A549 (cell line): ENCODE results near the gene LARGE1.

Experiments used
- CHD4 ChIP-seq: fragments of 200-600 bp; sonication (generic); IDR thresholded peaks from 2 replicates; pipeline ENCODE4 v1.6.1; 2016; ENCODE audit warnings: antibody characterized with exemption, mild to moderate bottlenecking, borderline replicate concordance
- ESRRA ChIP-seq: fragments of 150-350 bp; IDR thresholded peaks from 2 replicates; pipeline ENCODE4 v1.6.1; 2014; ENCODE audit warnings: mild to moderate bottlenecking, low read length, borderline replicate concordance
- HDAC2 ChIP-seq: fragments of 200-600 bp; sonication (generic); IDR thresholded peaks from 2 replicates; pipeline ENCODE4 v1.6.1; 2016
- HEYL ChIP-seq: fragments of 250-450 bp; sonication (Bioruptor Pico); IDR thresholded peaks from 2 replicates; pipeline ENCODE4 v1.8.0; 2021; ENCODE audit warnings: mild to moderate bottlenecking, moderate library complexity
- MYC ChIP-seq: IDR thresholded peaks from 2 replicates; pipeline ENCODE4 v1.6.1; 2012; ENCODE audit warnings: mild to moderate bottlenecking, inconsistent platforms, low read length, improper control_type of control experiment, borderline replicate concordance
- NFE2L2 ChIP-seq: fragments of 150-350 bp; conservative IDR thresholded peaks from 2 replicates; pipeline ENCODE4 v1.6.1; 2014; ENCODE audit warnings: low read length
- POLR2A ChIP-seq: IDR thresholded peaks from 2 replicates; pipeline ENCODE4 v1.6.1; 2012; ENCODE audit warnings: mild to moderate bottlenecking, low read length
- RAD21 ChIP-seq, 2 experiments: fragments of >200 bp in 1 of 2; sonication (Bioruptor Twin) in 1 of 2; formaldehyde crosslinking in 1 of 2; IDR thresholded peaks in 1 of 2; conservative IDR thresholded peaks in 1 of 2; 2 replicates in 1 of 2; 3 replicates in 1 of 2; pipeline ENCODE4 v1.6.1; 2012 to 2018; ENCODE audit warnings: inconsistent platforms in 1 of 2
- RARB ChIP-seq: fragments of 250-450 bp; sonication (Bioruptor Pico); IDR thresholded peaks from 2 replicates; pipeline ENCODE4 v1.8.0; 2021; ENCODE audit warnings: mild to moderate bottlenecking, moderate library complexity
- SREBF2 ChIP-seq: fragments of 450-650 bp; IDR thresholded peaks from 2 replicates; pipeline ENCODE4 v1.6.1; 2014; ENCODE audit warnings: mild to moderate bottlenecking, moderate library complexity
- TP53 ChIP-seq: fragments of 250-450 bp; sonication (Bioruptor Pico); IDR thresholded peaks from 2 replicates; pipeline ENCODE4 v1.5.0; 2021; ENCODE audit warnings: mild to moderate bottlenecking, moderate library complexity
- TF ChIP-seq, protein P1 (sequence below): IDR thresholded peaks from 2 replicates; pipeline ENCODE4 v1.6.1; 2012
- TF ChIP-seq, protein P2 (sequence below): fragments of >200 bp; sonication (Bioruptor Twin); formaldehyde crosslinking; IDR thresholded peaks from 3 replicates; pipeline ENCODE4 v1.5.1; 2016
- TF ChIP-seq, protein P3 (sequence below): fragments of 450-650 bp; IDR thresholded peaks from 2 replicates; pipeline ENCODE4 v1.6.1; 2014; ENCODE audit warnings: antibody characterized with exemption

DNA sequence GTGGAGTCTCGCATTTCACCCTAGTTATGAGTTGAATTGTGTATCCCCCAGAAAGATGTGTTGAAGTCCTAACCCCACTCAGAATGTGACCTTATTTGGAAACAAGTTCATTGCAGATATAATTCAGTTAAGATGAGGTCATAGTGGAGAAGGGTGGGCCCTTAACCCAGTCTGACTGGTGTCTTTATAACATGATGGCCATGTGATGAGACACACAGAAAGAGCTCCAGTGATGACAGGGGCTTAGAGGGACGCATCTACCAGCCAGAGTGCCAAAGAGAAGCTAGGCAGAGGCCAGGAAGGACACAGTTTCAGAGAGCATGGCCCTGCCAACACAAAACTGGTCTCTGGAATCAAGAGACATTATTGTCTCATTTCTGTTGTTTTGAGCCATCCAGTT is 50.3 kb downstream of the LARGE1 start:
- TF ChIP-seq TP53 (CRISPR knock-in tag) (no peak), MYC (no peak), CHD4 (no peak), SREBF2 (no peak), HDAC2 (no peak), HEYL (CRISPR knock-in tag) (no peak), ESRRA (no peak), NFE2L2 (no peak), RAD21 (conservative IDR thresholded peaks at IDR 0.05 in 1 of 2, IDR thresholded peaks at IDR 0.05 in 1 of 2) (no peak), POLR2A (no peak), RARB (CRISPR knock-in tag) (no peak)
- TF ChIP-seq, protein P1, sequence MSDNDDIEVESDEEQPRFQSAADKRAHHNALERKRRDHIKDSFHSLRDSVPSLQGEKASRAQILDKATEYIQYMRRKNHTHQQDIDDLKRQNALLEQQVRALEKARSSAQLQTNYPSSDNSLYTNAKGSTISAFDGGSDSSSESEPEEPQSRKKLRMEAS = no peak
- TF ChIP-seq, protein P2, sequence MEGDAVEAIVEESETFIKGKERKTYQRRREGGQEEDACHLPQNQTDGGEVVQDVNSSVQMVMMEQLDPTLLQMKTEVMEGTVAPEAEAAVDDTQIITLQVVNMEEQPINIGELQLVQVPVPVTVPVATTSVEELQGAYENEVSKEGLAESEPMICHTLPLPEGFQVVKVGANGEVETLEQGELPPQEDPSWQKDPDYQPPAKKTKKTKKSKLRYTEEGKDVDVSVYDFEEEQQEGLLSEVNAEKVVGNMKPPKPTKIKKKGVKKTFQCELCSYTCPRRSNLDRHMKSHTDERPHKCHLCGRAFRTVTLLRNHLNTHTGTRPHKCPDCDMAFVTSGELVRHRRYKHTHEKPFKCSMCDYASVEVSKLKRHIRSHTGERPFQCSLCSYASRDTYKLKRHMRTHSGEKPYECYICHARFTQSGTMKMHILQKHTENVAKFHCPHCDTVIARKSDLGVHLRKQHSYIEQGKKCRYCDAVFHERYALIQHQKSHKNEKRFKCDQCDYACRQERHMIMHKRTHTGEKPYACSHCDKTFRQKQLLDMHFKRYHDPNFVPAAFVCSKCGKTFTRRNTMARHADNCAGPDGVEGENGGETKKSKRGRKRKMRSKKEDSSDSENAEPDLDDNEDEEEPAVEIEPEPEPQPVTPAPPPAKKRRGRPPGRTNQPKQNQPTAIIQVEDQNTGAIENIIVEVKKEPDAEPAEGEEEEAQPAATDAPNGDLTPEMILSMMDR = no peak
- TF ChIP-seq, protein P3, sequence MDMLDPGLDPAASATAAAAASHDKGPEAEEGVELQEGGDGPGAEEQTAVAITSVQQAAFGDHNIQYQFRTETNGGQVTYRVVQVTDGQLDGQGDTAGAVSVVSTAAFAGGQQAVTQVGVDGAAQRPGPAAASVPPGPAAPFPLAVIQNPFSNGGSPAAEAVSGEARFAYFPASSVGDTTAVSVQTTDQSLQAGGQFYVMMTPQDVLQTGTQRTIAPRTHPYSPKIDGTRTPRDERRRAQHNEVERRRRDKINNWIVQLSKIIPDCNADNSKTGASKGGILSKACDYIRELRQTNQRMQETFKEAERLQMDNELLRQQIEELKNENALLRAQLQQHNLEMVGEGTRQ = no peak
